ENCODE results near the gene LRRC8B. TPM values are rescaled to one million over a fixed set of nuclear protein-coding genes. Genes with fewer than 3 reads are reported as not detected.

The LRRC8B gene
- total and polyA plus RNA-seq, 9 of the 15 experiments (the other 6 are each of a cell fraction or from before 2014, with no cell fraction given), result 4.3 to 43.7 (median 14.4) TPM

GRCh38 chr1:89611721-89612120, 87.1 kb downstream of the LRRC8B start:
- no peak for ATAC-seq

More at GRCh38 chr1:89611721-89612120, 87.1 kb downstream of the LRRC8B start:
- in situ Hi-C loops (cut with MboI) (loop anchor here (10.0 kb wide), 1 partner anchor 637 kb away; no protein-coding TSS in a partner anchor), intact Hi-C loops (cut with micrococcal nuclease) (no loop called here)
- no peaks in the 10 kb centered on the region for H3K27me3 ChIP-seq (ENCODE audit: control insufficient read depth in 2 of 2, insufficient read depth in 2 of 2, low read length in 2 of 2)
- no peak overlapping the region for H2AFZ ChIP-seq (ENCODE audit: low read depth, low read length)
- H3K4me3 ChIP-seq, result no peak overlapping the region
- peaks cover 6 to 14% of the 10 kb centered on the region in 2 experiments for H3K4me1 ChIP-seq (replicated peaks in 1 of 2; ENCODE audit: control insufficient read depth in 2 of 2, insufficient read depth in 2 of 2, low read length in 2 of 2)
- BruUV-seq (replicated peaks), result no TSS peak
- no peaks in the 10 kb centered on the region for H3K9me1 ChIP-seq (ENCODE audit: control insufficient read depth, insufficient read depth, low read length)
- no peak overlapping the region for H3K9ac ChIP-seq (ENCODE audit: insufficient read depth in 1 of 2, low read depth in 2 of 2, low read length in 2 of 2)
- CTCF ChIA-PET (ENCODE audit: low intra/inter-chr PET ratio), result no interaction called here
- WGBS (ENCODE audit: insufficient coverage, low coverage, missing lambda C conversion rate), result 13% methylated on average over 1 of the region's 1 CpG
- no peaks in the 10 kb centered on the region for H3K36me3 ChIP-seq (ENCODE audit: control insufficient read depth, insufficient read depth, low read length)
- no peaks in the 10 kb centered on the region for H3K79me2 ChIP-seq (ENCODE audit: control insufficient read depth, insufficient read depth, low read length)
- no peak for FAIRE-seq
- no peak for TF ChIP-seq E2F3 (CRISPR knock-in tag; IDR thresholded peaks at IDR 0.05)
- TF ChIP-seq ZFP36 (IDR thresholded peaks at IDR 0.05; ENCODE audit: low read depth, low read length, partially characterized antibody), result no peak
- TF ChIP-seq FOXO4 (CRISPR knock-in tag; IDR thresholded peaks at IDR 0.05), result no peak
- TF ChIP-seq NFRKB (IDR thresholded peaks at IDR 0.05; ENCODE audit: low read depth), result no peak
- no peak for TF ChIP-seq KLF6 (CRISPR knock-in tag; IDR thresholded peaks at IDR 0.05; ENCODE audit: borderline replicate concordance)
- TF ChIP-seq USF1 (CRISPR knock-in tag; IDR thresholded peaks at IDR 0.05), result no peak
- TF ChIP-seq, protein P1, sequence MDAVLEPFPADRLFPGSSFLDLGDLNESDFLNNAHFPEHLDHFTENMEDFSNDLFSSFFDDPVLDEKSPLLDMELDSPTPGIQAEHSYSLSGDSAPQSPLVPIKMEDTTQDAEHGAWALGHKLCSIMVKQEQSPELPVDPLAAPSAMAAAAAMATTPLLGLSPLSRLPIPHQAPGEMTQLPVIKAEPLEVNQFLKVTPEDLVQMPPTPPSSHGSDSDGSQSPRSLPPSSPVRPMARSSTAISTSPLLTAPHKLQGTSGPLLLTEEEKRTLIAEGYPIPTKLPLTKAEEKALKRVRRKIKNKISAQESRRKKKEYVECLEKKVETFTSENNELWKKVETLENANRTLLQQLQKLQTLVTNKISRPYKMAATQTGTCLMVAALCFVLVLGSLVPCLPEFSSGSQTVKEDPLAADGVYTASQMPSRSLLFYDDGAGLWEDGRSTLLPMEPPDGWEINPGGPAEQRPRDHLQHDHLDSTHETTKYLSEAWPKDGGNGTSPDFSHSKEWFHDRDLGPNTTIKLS (IDR thresholded peaks at IDR 0.05; ENCODE audit: borderline replicate concordance, low read depth), result no peak
- no peak for TF ChIP-seq HNRNPL (IDR thresholded peaks at IDR 0.05; ENCODE audit: low read depth, low read length)
- no peak for TF ChIP-seq KLF13 (tag; IDR thresholded peaks at IDR 0.05; ENCODE audit: borderline replicate concordance, low read depth)
- no peak for TF ChIP-seq BMI1 (IDR thresholded peaks at IDR 0.05; ENCODE audit: low read length)
- TF ChIP-seq AFF1 (IDR thresholded peaks at IDR 0.05; ENCODE audit: low read depth in 1 of 2, partially characterized antibody in 2 of 2), result no peak
- H4K20me1 ChIP-seq (replicated peaks; ENCODE audit: control insufficient read depth, insufficient read depth, low read length), result no peaks in the 10 kb centered on the region
- H3K9me3 ChIP-seq (replicated peaks; ENCODE audit: control insufficient read depth, insufficient read depth, low read depth, low read length), result no peaks in the 10 kb centered on the region
- POLR2A ChIA-PET, result interaction anchor here (0.7 to 1.5 kb wide), 2 partner anchors 13 to 18 kb away, joined by 3 to 4 read pairs; no protein-coding TSS in a partner anchor
- H3K27ac ChIP-seq (ENCODE audit: extremely low read depth, low read depth, low read length), result no peak overlapping the region
- no peak overlapping the region for H3K4me2 ChIP-seq (ENCODE audit: insufficient read depth, low read length)
- no peak for DNase-seq (ENCODE audit: extremely low read depth in 1 of 4, low spot score in 3 of 4)
